ENCODE data around the gene TRMO.

- TF ChIP-seq CTCF (IDR thresholded peaks at IDR 0.05 in 4 of 5, conservative IDR thresholded peaks at IDR 0.05 in 1 of 5) (no peak), POLR2A (IDR thresholded peaks at IDR 0.05) (no peak)
Observed at GRCh38 chr9:97858393-97858713, 63.9 kb downstream of the TRMO start.

All from gastrocnemius medialis (tissue), 4 donors.